GM10248 (cell line): ENCODE data around the gene CIB1.

Experiments used
- CTCF ChIA-PET: fragments of 300-600 bp; sonication (Branson Sonifier 250); formaldehyde crosslinking; extraction: SDS; loops from one replicate; lab custom pipeline; 2021; ENCODE audit warnings: antibody characterized with exemption; lab: Yijun Ruan, JAX
- POLR2A ChIA-PET: fragments of 350-650 bp; sonication (Branson Sonifier 250); formaldehyde crosslinking; extraction: SDS; loops from one replicate; lab custom pipeline; 2020; ENCODE audit warnings: antibody characterized with exemption; lab: Yijun Ruan, JAX
- DNase-seq: peaks from one replicate; pipeline ENCODE4 v3.0.0; 2012; ENCODE audit errors: extremely low spot score
- TF ChIP-seq, protein P1 (sequence below): IDR thresholded peaks from 2 replicates; pipeline ENCODE4 v1.5.1; 2012; ENCODE audit warnings: mild to moderate bottlenecking, low read depth; ENCODE audit errors: extremely low read depth, missing control alignments, control extremely low read depth

The CIB1 gene

DNA sequence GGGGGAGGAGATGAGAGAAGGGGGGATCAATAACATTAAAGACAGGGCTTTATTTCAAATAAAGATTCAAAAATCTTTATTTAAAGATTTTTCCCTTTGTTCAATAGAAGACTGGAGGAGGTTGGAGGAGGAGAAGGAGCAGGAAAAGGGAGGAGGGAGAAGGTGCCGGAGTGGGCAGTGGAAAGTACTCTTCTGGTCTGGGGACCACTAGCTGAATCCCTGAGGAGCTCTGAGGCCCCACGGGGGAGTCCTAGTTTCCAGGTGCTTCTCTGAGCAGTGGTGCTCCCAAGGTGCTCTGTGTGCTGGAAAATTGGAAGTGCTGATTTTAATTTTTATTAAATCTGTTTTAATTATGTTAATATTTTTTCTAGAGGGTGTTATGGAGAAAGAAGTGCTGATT lies 52.0 kb downstream of the CIB1 start:
- CTCF ChIA-PET, result interaction anchor here (0.9 to 1.3 kb wide), 2 partner anchors 16 to 18 kb away, joined by 3 read pairs; no protein-coding TSS in a partner anchor
- TF ChIP-seq, protein P1, sequence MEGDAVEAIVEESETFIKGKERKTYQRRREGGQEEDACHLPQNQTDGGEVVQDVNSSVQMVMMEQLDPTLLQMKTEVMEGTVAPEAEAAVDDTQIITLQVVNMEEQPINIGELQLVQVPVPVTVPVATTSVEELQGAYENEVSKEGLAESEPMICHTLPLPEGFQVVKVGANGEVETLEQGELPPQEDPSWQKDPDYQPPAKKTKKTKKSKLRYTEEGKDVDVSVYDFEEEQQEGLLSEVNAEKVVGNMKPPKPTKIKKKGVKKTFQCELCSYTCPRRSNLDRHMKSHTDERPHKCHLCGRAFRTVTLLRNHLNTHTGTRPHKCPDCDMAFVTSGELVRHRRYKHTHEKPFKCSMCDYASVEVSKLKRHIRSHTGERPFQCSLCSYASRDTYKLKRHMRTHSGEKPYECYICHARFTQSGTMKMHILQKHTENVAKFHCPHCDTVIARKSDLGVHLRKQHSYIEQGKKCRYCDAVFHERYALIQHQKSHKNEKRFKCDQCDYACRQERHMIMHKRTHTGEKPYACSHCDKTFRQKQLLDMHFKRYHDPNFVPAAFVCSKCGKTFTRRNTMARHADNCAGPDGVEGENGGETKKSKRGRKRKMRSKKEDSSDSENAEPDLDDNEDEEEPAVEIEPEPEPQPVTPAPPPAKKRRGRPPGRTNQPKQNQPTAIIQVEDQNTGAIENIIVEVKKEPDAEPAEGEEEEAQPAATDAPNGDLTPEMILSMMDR, result no peak
- no peak for DNase-seq
- POLR2A ChIA-PET, result no interaction called here
